ENCODE data around the gene LCNL1. TPM values are rescaled to one million over a fixed set of nuclear protein-coding genes. Genes with fewer than 3 reads are reported as not detected.

The LCNL1 gene
- total and polyA plus RNA-seq, 10 of the 15 experiments (the other 5 are each of a cell fraction or from before 2014, with no cell fraction given) = not detected

DNA sequence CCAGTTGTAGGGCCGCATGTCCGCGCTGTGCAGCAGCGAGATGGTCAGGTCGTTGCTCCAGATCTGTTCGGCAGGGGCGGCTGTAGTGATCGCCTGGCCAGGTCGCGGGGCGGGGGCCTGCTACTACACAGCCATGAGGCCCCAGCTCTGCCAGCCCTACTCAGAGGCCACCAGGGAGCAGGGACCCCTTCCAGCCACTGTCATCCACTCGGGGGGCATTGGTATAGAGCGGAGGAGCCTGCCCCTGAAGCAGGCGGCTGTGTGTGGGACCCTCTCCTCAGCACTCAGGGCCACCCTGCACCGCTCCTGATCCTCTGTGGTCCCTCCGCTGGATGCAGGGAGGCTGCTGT, 39.9 kb upstream of the LCNL1 start:
- Histone ChIP-seq H3K9ac (ENCODE audit: control insufficient read depth, insufficient read depth, low read length) (no peak overlapping the region), H3K4me1 (ENCODE audit: control insufficient read depth, insufficient read depth, low read length) (peaks cover 4% of the 10 kb centered on the region)
- intact Hi-C loops (cut with micrococcal nuclease; ENCODE audit: unreplicated experiment) = loop anchor here (5.0 to 10.0 kb wide), 2 partner anchors 91 to 148 kb away; partner anchors contain the start of genes CCDC183, MAMDC4 and TMEM141
- no peak for TF ChIP-seq FOXK2 (IDR thresholded peaks at IDR 0.05)
- TF ChIP-seq MTA3 (IDR thresholded peaks at IDR 0.05; ENCODE audit: borderline replicate concordance, low read length) = no peak
- no peak for TF ChIP-seq RAD21 (IDR thresholded peaks at IDR 0.05; ENCODE audit: insufficient read depth, low read depth, low read length)
- no peak for TF ChIP-seq SUPT20H (IDR thresholded peaks at IDR 0.05; ENCODE audit: borderline replicate concordance, control insufficient read depth, low read depth, low read length)
- TF ChIP-seq EGR1 (IDR thresholded peaks at IDR 0.05; ENCODE audit: borderline replicate concordance in 1 of 2, low read depth in 2 of 2, low read length in 2 of 2) = no peak
- TF ChIP-seq CREM (IDR thresholded peaks at IDR 0.05; ENCODE audit: low read depth) = no peak
- TF ChIP-seq, protein P1, sequence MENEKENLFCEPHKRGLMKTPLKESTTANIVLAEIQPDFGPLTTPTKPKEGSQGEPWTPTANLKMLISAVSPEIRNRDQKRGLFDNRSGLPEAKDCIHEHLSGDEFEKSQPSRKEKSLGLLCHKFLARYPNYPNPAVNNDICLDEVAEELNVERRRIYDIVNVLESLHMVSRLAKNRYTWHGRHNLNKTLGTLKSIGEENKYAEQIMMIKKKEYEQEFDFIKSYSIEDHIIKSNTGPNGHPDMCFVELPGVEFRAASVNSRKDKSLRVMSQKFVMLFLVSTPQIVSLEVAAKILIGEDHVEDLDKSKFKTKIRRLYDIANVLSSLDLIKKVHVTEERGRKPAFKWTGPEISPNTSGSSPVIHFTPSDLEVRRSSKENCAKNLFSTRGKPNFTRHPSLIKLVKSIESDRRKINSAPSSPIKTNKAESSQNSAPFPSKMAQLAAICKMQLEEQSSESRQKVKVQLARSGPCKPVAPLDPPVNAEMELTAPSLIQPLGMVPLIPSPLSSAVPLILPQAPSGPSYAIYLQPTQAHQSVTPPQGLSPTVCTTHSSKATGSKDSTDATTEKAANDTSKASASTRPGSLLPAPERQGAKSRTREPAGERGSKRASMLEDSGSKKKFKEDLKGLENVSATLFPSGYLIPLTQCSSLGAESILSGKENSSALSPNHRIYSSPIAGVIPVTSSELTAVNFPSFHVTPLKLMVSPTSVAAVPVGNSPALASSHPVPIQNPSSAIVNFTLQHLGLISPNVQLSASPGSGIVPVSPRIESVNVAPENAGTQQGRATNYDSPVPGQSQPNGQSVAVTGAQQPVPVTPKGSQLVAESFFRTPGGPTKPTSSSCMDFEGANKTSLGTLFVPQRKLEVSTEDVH (IDR thresholded peaks at IDR 0.05; ENCODE audit: low read depth, partially characterized antibody) = no peak
- TF ChIP-seq SIN3A (IDR thresholded peaks at IDR 0.05; ENCODE audit: low read depth, low read length) = no peak
- TF ChIP-seq MXI1 (IDR thresholded peaks at IDR 0.05; ENCODE audit: low read depth, low read length) = no peak
- TF ChIP-seq, protein P2, sequence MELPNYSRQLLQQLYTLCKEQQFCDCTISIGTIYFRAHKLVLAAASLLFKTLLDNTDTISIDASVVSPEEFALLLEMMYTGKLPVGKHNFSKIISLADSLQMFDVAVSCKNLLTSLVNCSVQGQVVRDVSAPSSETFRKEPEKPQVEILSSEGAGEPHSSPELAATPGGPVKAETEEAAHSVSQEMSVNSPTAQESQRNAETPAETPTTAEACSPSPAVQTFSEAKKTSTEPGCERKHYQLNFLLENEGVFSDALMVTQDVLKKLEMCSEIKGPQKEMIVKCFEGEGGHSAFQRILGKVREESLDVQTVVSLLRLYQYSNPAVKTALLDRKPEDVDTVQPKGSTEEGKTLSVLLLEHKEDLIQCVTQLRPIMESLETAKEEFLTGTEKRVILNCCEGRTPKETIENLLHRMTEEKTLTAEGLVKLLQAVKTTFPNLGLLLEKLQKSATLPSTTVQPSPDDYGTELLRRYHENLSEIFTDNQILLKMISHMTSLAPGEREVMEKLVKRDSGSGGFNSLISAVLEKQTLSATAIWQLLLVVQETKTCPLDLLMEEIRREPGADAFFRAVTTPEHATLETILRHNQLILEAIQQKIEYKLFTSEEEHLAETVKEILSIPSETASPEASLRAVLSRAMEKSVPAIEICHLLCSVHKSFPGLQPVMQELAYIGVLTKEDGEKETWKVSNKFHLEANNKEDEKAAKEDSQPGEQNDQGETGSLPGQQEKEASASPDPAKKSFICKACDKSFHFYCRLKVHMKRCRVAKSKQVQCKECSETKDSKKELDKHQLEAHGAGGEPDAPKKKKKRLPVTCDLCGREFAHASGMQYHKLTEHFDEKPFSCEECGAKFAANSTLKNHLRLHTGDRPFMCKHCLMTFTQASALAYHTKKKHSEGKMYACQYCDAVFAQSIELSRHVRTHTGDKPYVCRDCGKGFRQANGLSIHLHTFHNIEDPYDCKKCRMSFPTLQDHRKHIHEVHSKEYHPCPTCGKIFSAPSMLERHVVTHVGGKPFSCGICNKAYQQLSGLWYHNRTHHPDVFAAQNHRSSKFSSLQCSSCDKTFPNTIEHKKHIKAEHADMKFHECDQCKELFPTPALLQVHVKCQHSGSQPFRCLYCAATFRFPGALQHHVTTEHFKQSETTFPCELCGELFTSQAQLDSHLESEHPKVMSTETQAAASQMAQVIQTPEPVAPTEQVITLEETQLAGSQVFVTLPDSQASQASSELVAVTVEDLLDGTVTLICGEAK (IDR thresholded peaks at IDR 0.05; ENCODE audit: borderline replicate concordance) = no peak
- TF ChIP-seq ATF7 (IDR thresholded peaks at IDR 0.05; ENCODE audit: low read depth) = no peak
- TF ChIP-seq CREB1 (IDR thresholded peaks at IDR 0.05; ENCODE audit: low read depth) = no peak
- no peak for TF ChIP-seq YBX1 (IDR thresholded peaks at IDR 0.05)
- no peak for TF ChIP-seq BACH1 (IDR thresholded peaks at IDR 0.05; ENCODE audit: borderline replicate concordance)
- TF ChIP-seq BHLHE40 (IDR thresholded peaks at IDR 0.05; ENCODE audit: borderline replicate concordance in 1 of 2, low read depth in 2 of 2, low read length in 1 of 2) = no peak

More for the DNA sequence above, 39.9 kb upstream of the LCNL1 start:
- ChIA-PET SMC1A (ENCODE audit: uncharacterized antibody, unreplicated experiment) (no interaction called here), CTCF (interaction anchor here (2.5 kb wide), 1 partner anchor 100 kb away, joined by 12 read pairs; the partner anchor contains the start of gene AJM1), POLR2A (interaction anchor here (2.5 kb wide), 1 partner anchor 57 kb away, joined by 6 read pairs; the partner anchor contains the start of gene TRAF2), RAD21 (ENCODE audit: unreplicated experiment) (no interaction called here)
- FAIRE-seq = no peak
- H3K79me2 ChIP-seq (ENCODE audit: control insufficient read depth, insufficient read depth, low read length) = peaks cover 19% of the 10 kb centered on the region
- no peak for DNase-seq (ENCODE audit: low read depth, low spot score)
- no peaks in the 10 kb centered on the region for H3K27me3 ChIP-seq (replicated peaks in 1 of 2; ENCODE audit: control insufficient read depth in 2 of 2, insufficient read depth in 2 of 2, low read length in 1 of 2)
- H2AFZ ChIP-seq (ENCODE audit: control insufficient read depth, low read depth, low read length) = no peak overlapping the region
- H3K27ac ChIP-seq (ENCODE audit: control insufficient read depth, insufficient read depth) = no peak overlapping the region
- ATAC-seq = no peak
- peak overlapping the region; percentile 81 for H3K4me2 ChIP-seq (ENCODE audit: control insufficient read depth, insufficient read depth)
- peak overlapping the region; percentile 98 for H3K4me3 ChIP-seq
- no TSS peak for BruUV-seq (replicated peaks)
- no peaks in the 10 kb centered on the region for H3K9me3 ChIP-seq (replicated peaks; ENCODE audit: control insufficient read depth, insufficient read depth, low read length)
- 95% methylated on average over 16 of the region's 16 CpGs for WGBS (ENCODE audit: insufficient coverage, insufficient replicate concordance, low lambda C conversion rate, missing lambda C conversion rate)
- in situ Hi-C loops (cut with MboI) = no loop called here
- H4K20me1 ChIP-seq (ENCODE audit: control insufficient read depth, insufficient read depth) = no peaks in the 10 kb centered on the region
- peaks cover 2 to 26% of the 10 kb centered on the region in 2 experiments; a peak in 3 of 4 replicates for H3K36me3 ChIP-seq (ENCODE audit: control insufficient read depth in 2 of 2, insufficient read depth in 2 of 2, low read length in 1 of 2)
